Stomach smooth muscle (tissue), 2 donors: ENCODE data around the gene IFNGR1.

Source experiments
- H3K27ac ChIP-seq: one replicate; pipeline ENCODE4 v1.7.0; 2013; ENCODE audit warnings: mild to moderate bottlenecking, low read length, inconsistent platforms
- H3K27me3 ChIP-seq, 2 donors: one replicate each; pipeline ENCODE4 v1.7.0; 2013; ENCODE audit warnings: low read length in 2 of 2; ENCODE audit not compliant: insufficient read depth in 2 of 2, control insufficient read depth in 1 of 2
- H3K36me3 ChIP-seq, 2 donors: one replicate each; pipeline ENCODE4 v1.7.0; 2013; ENCODE audit warnings: low read length in 2 of 2; ENCODE audit not compliant: control insufficient read depth in 2 of 2, insufficient read depth in 2 of 2
- H3K4me1 ChIP-seq: one replicate; pipeline ENCODE4 v1.7.0; 2013; ENCODE audit warnings: low read length; ENCODE audit not compliant: control insufficient read depth, insufficient read depth
- H3K4me3 ChIP-seq, 2 donors: one replicate each; pipeline ENCODE4 v1.7.0; 2013; ENCODE audit warnings: low read length in 2 of 2
- H3K9ac ChIP-seq, 2 donors: one replicate each; pipeline ENCODE4 v1.7.0; 2013; ENCODE audit warnings: low read length in 2 of 2, mild to moderate bottlenecking in 1 of 2
- H3K9me3 ChIP-seq, 2 donors: one replicate each; pipeline ENCODE4 v1.7.0; 2013; ENCODE audit warnings: low read length in 2 of 2; ENCODE audit not compliant: control insufficient read depth in 2 of 2
- donor health status: healthy.
- donor health status: Pancreatic carcinoma.

The IFNGR1 gene

DNA sequence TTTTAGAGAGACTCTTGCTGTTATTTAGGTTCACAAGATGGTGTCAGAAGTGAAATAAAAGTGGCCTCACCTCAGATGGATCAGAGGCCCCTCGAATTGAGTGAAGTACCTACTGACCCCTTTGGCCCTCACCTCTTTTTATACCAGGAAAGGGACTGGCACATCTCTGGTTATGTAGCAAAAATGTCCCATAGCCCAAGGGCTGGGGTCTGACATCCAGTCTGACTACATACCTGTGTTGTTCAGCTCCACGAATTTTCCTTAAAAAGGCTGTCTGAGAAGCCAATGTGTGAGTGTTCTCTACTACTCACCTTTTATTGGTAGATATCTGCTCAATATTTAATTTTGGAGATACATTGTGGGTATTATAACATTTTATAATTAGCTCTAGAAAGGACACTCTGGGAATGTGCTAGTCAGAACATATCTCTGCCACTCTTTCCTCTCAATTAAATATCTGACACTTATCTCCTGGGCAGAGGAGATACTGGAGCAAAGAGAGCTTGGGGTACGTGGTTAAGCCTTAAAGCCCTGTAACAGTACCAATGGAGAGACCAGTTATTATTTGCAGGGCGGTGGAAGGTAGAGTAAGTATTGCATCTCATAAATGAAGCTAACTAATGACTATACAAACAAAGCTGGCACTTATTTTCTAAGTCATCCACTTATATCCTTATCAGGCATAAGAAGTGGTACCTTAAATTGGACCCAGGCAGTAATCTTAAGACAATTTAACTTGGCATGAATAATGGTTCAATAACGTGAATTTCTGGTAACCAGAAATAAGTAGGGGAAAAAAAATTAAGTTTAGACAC is 25.7 kb downstream of the IFNGR1 start:
- Histone ChIP-seq H3K9ac (no peak overlapping the region), H3K36me3 (peaks cover 6 to 7% of the 10 kb centered on the region in 2 donors), H3K9me3 (no peaks in the 10 kb centered on the region), H3K4me3 (no peak overlapping the region), H3K4me1 (no peaks in the 10 kb centered on the region), H3K27me3 (no peaks in the 10 kb centered on the region), H3K27ac (no peak overlapping the region)

DNA sequence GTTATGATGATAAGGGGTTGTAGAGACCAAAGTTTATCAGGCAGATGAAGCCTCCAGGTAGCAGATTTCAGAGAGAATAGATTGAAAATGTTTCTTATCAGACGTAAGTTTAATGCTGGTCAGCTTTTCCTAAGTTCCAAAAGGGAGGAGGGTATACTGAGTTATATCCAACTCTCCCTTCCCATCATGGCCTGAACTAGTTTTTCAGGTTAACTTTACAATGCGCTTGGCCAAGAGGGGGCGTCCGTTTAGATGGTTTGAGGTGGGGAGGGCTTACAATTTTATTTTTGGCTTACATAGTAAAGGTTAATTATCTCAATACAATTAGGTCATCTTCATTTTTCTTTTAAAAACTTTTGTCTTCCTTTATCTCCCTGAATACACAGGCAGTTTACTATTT is 26.4 kb downstream of the IFNGR1 start:
- H3K4me1 ChIP-seq = no peaks in the 10 kb centered on the region
- peaks cover 0 to under 1% of the 10 kb centered on the region in 2 donors for H3K36me3 ChIP-seq
- H3K27ac ChIP-seq = no peak overlapping the region
- no peak overlapping the region for H3K4me3 ChIP-seq
- no peak overlapping the region for H3K9ac ChIP-seq
- H3K9me3 ChIP-seq = no peaks in the 10 kb centered on the region
- no peaks in the 10 kb centered on the region for H3K27me3 ChIP-seq

DNA sequence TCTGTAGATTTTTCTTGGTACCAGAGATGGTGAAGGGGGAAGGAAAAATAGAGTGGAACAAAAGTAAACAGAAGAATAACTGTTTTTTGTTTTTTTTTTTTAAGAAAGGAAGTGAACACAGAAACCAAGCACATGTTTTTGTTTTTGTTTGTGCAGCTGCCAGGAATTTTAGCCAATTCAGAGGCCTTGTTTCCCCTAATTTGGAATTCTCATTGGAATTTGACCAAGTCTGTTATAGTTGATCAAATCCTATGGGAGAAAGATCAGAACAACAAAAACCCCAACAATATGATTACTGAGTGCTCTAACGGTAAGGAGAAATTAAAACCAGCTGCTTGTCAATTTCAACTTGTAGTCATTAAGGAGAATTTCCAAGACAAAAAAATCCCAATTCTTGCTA is 27.5 kb downstream of the IFNGR1 start:
- no peaks in the 10 kb centered on the region for H3K36me3 ChIP-seq
- H3K27me3 ChIP-seq = no peaks in the 10 kb centered on the region
- no peak overlapping the region for H3K4me3 ChIP-seq
- H3K9me3 ChIP-seq = no peaks in the 10 kb centered on the region
- H3K9ac ChIP-seq = no peak overlapping the region
- no peaks in the 10 kb centered on the region for H3K4me1 ChIP-seq
- H3K27ac ChIP-seq = no peak overlapping the region

DNA sequence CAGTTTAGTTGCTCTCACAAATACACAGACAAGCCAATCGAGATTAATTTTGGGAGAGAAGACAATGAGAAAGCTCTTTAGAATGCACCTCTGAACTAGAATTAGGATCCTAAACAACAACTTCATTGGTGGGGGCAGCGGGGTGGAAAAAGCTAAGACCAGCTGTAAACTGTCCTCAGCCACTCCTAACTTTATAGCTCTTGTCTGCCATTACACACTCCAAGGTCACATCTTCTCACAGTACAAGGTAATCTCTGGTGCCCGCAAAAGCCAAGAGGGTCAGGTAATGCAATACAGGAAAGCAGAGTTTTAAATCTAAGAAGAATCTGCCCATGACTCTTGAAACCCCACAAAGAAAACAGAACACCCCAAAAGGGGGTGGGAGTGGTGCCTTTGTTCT is 27.9 kb downstream of the IFNGR1 start:
- no peaks in the 10 kb centered on the region for H3K36me3 ChIP-seq
- no peaks in the 10 kb centered on the region for H3K27me3 ChIP-seq
- no peaks in the 10 kb centered on the region for H3K4me1 ChIP-seq
- H3K4me3 ChIP-seq = no peak overlapping the region
- H3K9ac ChIP-seq = no peak overlapping the region
- H3K9me3 ChIP-seq = no peaks in the 10 kb centered on the region
- H3K27ac ChIP-seq = no peak overlapping the region

DNA sequence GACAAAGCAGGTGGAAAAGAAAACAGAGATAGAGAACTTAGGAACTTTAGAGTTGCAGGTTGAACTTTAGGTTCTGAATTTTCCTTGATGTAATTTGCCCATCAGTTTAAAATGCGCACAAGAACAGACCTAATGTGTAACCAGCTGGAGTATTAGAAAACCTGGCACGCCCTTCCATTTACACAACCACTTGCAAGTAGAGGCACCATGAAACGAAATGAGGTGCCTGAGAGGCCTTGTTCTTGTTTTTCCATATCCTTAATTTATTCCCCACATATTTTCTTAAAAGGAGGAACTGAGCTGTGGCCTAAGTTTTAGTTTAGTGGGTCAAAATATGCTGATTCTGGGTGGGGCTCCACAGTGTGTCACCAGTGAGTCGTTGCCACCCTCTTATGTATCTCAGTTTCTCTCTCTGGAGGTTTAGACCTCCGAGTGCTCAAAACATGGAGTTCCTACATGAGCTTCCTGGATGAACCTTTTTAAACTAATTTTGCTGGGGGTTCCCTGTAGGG is 28.5 kb downstream of the IFNGR1 start:
- Histone ChIP-seq H3K9me3 (peaks cover 0 to under 1% of the 10 kb centered on the region in 2 donors), H3K36me3 (no peaks in the 10 kb centered on the region), H3K4me1 (no peaks in the 10 kb centered on the region), H3K9ac (no peak overlapping the region), H3K27ac (no peak overlapping the region), H3K27me3 (no peaks in the 10 kb centered on the region), H3K4me3 (no peak overlapping the region)

DNA sequence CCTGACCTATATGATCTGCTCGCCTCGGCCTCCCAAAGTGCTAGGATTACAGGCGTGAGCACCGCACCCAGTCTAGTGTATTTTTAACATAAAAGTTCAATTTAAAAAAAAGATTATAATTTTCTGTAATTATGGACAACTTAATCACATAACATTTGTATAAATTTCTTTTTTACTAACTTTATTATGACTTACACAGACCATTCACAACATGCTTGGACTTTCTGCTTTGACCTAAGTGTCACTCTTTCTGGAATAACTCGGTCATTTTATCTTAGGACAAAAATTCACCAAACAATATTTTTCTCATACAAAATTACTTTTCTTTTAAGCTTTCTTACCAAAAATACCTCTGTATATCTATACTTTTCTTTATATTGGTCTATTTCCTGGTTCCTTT is 30.3 kb downstream of the IFNGR1 start:
- no peaks in the 10 kb centered on the region for H3K4me1 ChIP-seq
- H3K9me3 ChIP-seq = peaks cover 0 to 7% of the 10 kb centered on the region in 2 donors
- H3K9ac ChIP-seq = no peak overlapping the region
- no peaks in the 10 kb centered on the region for H3K36me3 ChIP-seq
- no peak overlapping the region for H3K4me3 ChIP-seq
- no peak overlapping the region for H3K27ac ChIP-seq
- no peaks in the 10 kb centered on the region for H3K27me3 ChIP-seq

DNA sequence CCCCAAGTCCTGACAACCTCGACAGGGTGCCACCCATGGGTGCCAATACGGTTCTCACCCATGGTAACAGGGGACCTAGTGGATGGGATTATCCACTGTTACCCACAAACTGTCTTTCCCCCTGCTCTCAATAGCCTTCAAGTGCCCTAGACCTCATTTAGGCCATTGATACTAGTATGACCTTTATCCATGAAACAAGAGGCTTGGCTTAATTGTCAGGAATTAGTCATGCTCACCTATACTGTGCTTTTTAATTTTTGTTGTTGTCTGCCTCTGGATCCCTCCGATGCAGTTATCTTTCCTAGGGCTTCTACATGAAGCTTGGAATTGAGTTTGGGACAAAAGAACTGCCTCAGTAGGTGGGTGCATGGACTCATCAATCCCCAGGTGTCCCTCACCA is 33.9 kb downstream of the IFNGR1 start:
- Histone ChIP-seq H3K4me1 (no peaks in the 10 kb centered on the region), H3K4me3 (no peak overlapping the region), H3K9me3 (peaks cover 3 to 9% of the 10 kb centered on the region in 2 donors), H3K9ac (no peak overlapping the region), H3K27ac (no peak overlapping the region), H3K36me3 (no peaks in the 10 kb centered on the region), H3K27me3 (no peaks in the 10 kb centered on the region)

DNA sequence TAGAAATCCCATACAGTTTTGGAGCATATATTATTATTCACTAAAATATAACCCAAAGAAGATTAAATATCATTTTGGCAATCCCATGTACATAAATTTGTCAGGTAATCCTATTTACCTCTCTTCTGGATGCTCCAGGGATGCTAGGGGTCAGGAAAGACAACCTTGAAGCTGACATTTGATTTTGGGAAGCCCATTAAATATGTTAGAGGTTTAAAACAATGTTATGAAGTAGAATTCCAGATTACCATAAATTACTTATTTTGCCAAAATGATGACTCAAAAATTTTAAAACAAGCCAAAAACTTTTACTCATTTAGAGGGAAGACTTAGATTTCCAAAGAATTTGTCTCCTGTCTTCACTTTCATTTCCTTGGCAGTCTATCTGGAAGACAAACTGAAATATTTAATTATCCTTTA is 36.5 kb downstream of the IFNGR1 start:
- Histone ChIP-seq H3K27me3 (no peaks in the 10 kb centered on the region), H3K4me1 (no peaks in the 10 kb centered on the region), H3K9ac (no peak overlapping the region), H3K4me3 (no peak overlapping the region), H3K27ac (no peak overlapping the region), H3K9me3 (peaks cover 3 to 9% of the 10 kb centered on the region in 2 donors), H3K36me3 (no peaks in the 10 kb centered on the region)

DNA sequence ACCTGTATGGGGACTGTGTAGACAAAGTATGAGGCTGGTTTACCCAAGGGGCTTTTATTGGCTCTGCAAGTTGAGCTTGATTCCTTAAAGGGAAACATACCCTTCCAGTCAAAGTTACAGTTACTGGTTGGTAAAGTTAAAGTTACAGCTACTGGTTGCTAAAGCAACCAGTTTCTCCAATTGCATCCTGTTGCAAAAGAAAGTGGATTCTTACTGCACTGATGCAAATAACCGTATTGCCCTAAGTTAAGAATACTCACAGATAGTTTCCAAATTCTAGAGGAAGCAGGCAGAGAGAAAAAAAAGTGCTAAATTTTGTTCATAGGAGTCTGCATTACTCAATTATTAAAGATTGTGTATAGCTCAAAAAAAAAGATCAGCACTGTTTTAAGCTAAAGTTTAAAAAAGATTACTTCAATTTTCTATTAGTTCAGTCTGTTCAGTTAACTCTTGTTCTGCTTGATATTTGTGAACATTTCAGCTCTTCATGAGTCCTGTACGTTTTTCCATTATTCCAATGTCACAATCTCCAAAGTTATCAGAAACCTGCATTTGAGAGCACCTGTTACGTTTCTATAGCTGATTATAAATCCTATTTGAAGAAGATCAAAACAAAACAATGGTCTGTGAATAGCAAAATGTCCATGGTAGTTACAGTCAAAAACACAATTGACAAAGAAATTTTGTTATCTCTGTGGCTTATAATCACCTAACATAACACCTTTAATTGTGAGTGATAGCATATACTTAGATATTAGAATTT is 37.1 kb downstream of the IFNGR1 start:
- H3K27me3 ChIP-seq = no peaks in the 10 kb centered on the region
- peaks cover 3 to 9% of the 10 kb centered on the region in 2 donors for H3K9me3 ChIP-seq
- no peaks in the 10 kb centered on the region for H3K4me1 ChIP-seq
- no peak overlapping the region for H3K27ac ChIP-seq
- no peak overlapping the region for H3K9ac ChIP-seq
- H3K4me3 ChIP-seq = no peak overlapping the region
- no peaks in the 10 kb centered on the region for H3K36me3 ChIP-seq

DNA sequence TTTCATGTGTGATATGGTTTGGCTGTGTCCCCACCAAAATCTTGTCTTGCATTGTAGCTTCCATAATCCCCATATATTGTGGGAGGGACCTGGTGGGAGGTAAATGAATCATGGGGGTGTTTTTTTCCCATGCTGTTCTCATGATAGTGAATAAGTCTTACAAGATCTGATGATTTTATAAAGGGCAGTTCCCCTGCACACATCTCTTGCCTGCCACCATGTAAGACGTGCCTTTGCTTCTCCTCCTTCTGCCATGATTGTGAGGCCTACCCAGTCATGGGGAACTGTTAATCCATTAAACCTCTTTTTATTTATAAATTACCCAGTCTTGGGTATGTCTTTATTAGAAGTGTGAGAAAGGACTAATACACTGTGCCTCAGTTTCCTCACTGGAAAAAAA is 41.6 kb downstream of the IFNGR1 start:
- no peaks in the 10 kb centered on the region for H3K4me1 ChIP-seq
- no peaks in the 10 kb centered on the region for H3K27me3 ChIP-seq
- H3K9me3 ChIP-seq = peaks cover 0 to 1% of the 10 kb centered on the region in 2 donors
- H3K36me3 ChIP-seq = no peaks in the 10 kb centered on the region
- no peak overlapping the region for H3K4me3 ChIP-seq
- H3K9ac ChIP-seq = no peak overlapping the region
- no peak overlapping the region for H3K27ac ChIP-seq

DNA sequence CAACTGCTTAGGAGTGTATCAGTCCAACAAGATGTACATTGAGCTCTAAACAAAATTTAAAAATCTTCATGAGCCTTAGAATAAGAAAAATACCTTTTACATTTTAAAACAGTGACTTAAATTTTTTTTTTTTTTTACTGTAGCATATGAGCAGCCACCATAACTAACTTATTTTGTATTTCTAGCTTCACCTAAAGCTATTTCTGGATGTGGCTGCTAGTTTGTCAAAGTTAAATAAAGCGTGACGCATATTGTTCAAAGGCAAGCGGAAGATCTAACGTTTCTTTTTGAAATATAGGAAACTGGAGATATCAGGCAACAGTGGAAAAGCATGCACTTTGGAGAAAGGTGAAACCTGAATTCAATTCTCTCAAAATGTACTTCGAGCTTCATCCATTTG is 42.5 kb downstream of the IFNGR1 start:
- no peaks in the 10 kb centered on the region for H3K9me3 ChIP-seq
- H3K9ac ChIP-seq = no peak overlapping the region
- no peaks in the 10 kb centered on the region for H3K27me3 ChIP-seq
- H3K36me3 ChIP-seq = no peaks in the 10 kb centered on the region
- no peak overlapping the region for H3K4me3 ChIP-seq
- H3K4me1 ChIP-seq = no peaks in the 10 kb centered on the region
- H3K27ac ChIP-seq = no peak overlapping the region
